Mammary epithelial cell (primary cell): ENCODE results near the gene SORCS1.

Experiments used
- EZH2 ChIP-seq: IDR thresholded peaks from 2 replicates; pipeline ENCODE4 v1.6.1; 2012; ENCODE audit warnings: low read length, inconsistent platforms, borderline replicate concordance
- TF ChIP-seq, protein P1 (sequence below), 2 donors: IDR thresholded peaks in 1 of 2; conservative IDR thresholded peaks in 1 of 2; 2 replicates each; pipeline ENCODE4 v1.5.1; 2011 to 2012; ENCODE audit warnings: inconsistent platforms in 2 of 2, low read length in 2 of 2, mild to moderate bottlenecking in 2 of 2, control low read depth in 1 of 2, low read depth in 1 of 2; ENCODE audit not compliant: insufficient read depth in 1 of 2; ENCODE audit errors: extremely low read depth in 1 of 2

- TF ChIP-seq, protein P1, sequence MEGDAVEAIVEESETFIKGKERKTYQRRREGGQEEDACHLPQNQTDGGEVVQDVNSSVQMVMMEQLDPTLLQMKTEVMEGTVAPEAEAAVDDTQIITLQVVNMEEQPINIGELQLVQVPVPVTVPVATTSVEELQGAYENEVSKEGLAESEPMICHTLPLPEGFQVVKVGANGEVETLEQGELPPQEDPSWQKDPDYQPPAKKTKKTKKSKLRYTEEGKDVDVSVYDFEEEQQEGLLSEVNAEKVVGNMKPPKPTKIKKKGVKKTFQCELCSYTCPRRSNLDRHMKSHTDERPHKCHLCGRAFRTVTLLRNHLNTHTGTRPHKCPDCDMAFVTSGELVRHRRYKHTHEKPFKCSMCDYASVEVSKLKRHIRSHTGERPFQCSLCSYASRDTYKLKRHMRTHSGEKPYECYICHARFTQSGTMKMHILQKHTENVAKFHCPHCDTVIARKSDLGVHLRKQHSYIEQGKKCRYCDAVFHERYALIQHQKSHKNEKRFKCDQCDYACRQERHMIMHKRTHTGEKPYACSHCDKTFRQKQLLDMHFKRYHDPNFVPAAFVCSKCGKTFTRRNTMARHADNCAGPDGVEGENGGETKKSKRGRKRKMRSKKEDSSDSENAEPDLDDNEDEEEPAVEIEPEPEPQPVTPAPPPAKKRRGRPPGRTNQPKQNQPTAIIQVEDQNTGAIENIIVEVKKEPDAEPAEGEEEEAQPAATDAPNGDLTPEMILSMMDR (conservative IDR thresholded peaks at IDR 0.05 in 1 of 2, IDR thresholded peaks at IDR 0.05 in 1 of 2; ENCODE audit: extremely low read depth in 1 of 2, insufficient read depth in 1 of 2, low read depth in 1 of 2, low read length in 2 of 2): no peak
- TF ChIP-seq EZH2: no peak
Measured at GRCh38 chr10:106802949-106803348, 361.6 kb downstream of the SORCS1 start.
